ENCODE results near the gene C18orf63. TPM values are rescaled to one million over a fixed set of nuclear protein-coding genes. Genes with fewer than 3 reads are reported as not detected.

Gene C18orf63
- total and polyA plus RNA-seq, 2 of the 4 experiments (the other 2 are of a cell fraction) = not detected

- Histone ChIP-seq H3K27ac (ENCODE audit: insufficient read depth, low read length) (no peak overlapping the region), H4K91ac (ENCODE audit: insufficient read depth, low read depth, low read length) (no peak overlapping the region), H3K4me1 (ENCODE audit: control insufficient read depth, insufficient read depth, low read length) (no peaks in the 10 kb centered on the region), H4K20me1 (ENCODE audit: insufficient read depth, low read length) (peaks cover 5% of the 10 kb centered on the region; the same call in 1 of the 2 replicates), H3K56ac (ENCODE audit: extremely low read depth, insufficient read depth, low read length) (no peak overlapping the region), H4K5ac (ENCODE audit: low read depth, low read length) (no peak overlapping the region), H2AK9ac (replicated peaks; ENCODE audit: low read depth, low read length, poor library complexity) (no peak overlapping the region), H3K18ac (ENCODE audit: low read depth, low read length) (no peak overlapping the region), H3K9me3 (ENCODE audit: control insufficient read depth, insufficient read depth, low read length) (no peaks in the 10 kb centered on the region), H3K4me3 (ENCODE audit: insufficient read depth, low read depth, low read length) (no peak overlapping the region), H3K4ac (ENCODE audit: low read depth, low read length) (no peak overlapping the region), H3K9ac (ENCODE audit: low read depth, low read length) (no peak overlapping the region), H2BK20ac (ENCODE audit: low read depth, low read length) (no peak overlapping the region), H2BK120ac (ENCODE audit: low read depth, low read length) (no peak overlapping the region), H3K27me3 (ENCODE audit: control insufficient read depth, insufficient read depth, low read length) (no peaks in the 10 kb centered on the region), H2AFZ (replicated peaks; ENCODE audit: low read length, poor library complexity) (no peak overlapping the region), H3K4me2 (ENCODE audit: low read depth, low read length) (no peak overlapping the region), H2BK15ac (ENCODE audit: low read depth, low read length) (no peak overlapping the region), H3K9me1 (ENCODE audit: insufficient read depth, low read length) (0 out of 2 replicates have a peak, but pooled peaks cover 3% of the 10 kb centered on the region), H3K79me1 (ENCODE audit: low read depth in 1 of 2, low read length in 2 of 2) (peaks cover 6 to 13% of the 10 kb centered on the region in 2 experiments; a peak in 2 of 4 replicates), H3K14ac (replicated peaks; ENCODE audit: low read depth, low read length) (no peak overlapping the region), H4K8ac (ENCODE audit: low read depth in 2 of 2, low read length in 2 of 2) (no peak overlapping the region), H3K36me3 (ENCODE audit: control insufficient read depth, insufficient read depth, low read length) (no peaks in the 10 kb centered on the region), H2AK5ac (ENCODE audit: low read depth, low read length) (no peak overlapping the region), H3K23ac (ENCODE audit: low read depth, low read length) (no peak overlapping the region), H2BK5ac (ENCODE audit: low read depth, low read length, poor library complexity, severe bottlenecking) (no peak overlapping the region)
- intact Hi-C loops (cut with micrococcal nuclease) = no loop called here
- 80% methylated on average over 1 of the region's 3 CpGs; no CpG with 5 or more reads in 1 of the 2 experiments for WGBS, 2 experiments (ENCODE audit: extremely low coverage in 2 of 2, insufficient read length in 1 of 2)
- no peak for TF ChIP-seq MAZ (IDR thresholded peaks at IDR 0.05; ENCODE audit: borderline replicate concordance, low read depth, low read length)
- no peak for TF ChIP-seq POLR2A (IDR thresholded peaks at IDR 0.05; ENCODE audit: low read depth, low read length)
- no peak for TF ChIP-seq ELK1 (IDR thresholded peaks at IDR 0.05; ENCODE audit: borderline replicate concordance, low read depth, low read length)
- no peak for TF ChIP-seq NFE2L2 (IDR thresholded peaks at IDR 0.05; ENCODE audit: low read depth, low read length)
- TF ChIP-seq CHD1 (IDR thresholded peaks at IDR 0.05; ENCODE audit: low read depth, low read length) = no peak
- TF ChIP-seq, protein P1, sequence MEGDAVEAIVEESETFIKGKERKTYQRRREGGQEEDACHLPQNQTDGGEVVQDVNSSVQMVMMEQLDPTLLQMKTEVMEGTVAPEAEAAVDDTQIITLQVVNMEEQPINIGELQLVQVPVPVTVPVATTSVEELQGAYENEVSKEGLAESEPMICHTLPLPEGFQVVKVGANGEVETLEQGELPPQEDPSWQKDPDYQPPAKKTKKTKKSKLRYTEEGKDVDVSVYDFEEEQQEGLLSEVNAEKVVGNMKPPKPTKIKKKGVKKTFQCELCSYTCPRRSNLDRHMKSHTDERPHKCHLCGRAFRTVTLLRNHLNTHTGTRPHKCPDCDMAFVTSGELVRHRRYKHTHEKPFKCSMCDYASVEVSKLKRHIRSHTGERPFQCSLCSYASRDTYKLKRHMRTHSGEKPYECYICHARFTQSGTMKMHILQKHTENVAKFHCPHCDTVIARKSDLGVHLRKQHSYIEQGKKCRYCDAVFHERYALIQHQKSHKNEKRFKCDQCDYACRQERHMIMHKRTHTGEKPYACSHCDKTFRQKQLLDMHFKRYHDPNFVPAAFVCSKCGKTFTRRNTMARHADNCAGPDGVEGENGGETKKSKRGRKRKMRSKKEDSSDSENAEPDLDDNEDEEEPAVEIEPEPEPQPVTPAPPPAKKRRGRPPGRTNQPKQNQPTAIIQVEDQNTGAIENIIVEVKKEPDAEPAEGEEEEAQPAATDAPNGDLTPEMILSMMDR (conservative IDR thresholded peaks at IDR 0.05; ENCODE audit: low read depth, low read length) = no peak
- TF ChIP-seq RCOR1 (IDR thresholded peaks at IDR 0.05; ENCODE audit: insufficient replicate concordance, low read length) = no peak
- TF ChIP-seq RFX5 (IDR thresholded peaks at IDR 0.05; ENCODE audit: low read depth, low read length) = no peak
- no peak for TF ChIP-seq USF2 (IDR thresholded peaks at IDR 0.05; ENCODE audit: low read depth, low read length)
- no peak for TF ChIP-seq MXI1 (IDR thresholded peaks at IDR 0.05; ENCODE audit: borderline replicate concordance, low read depth, low read length)
- no peak for TF ChIP-seq MAFK (IDR thresholded peaks at IDR 0.05; ENCODE audit: low read depth, low read length)
- no peak for TF ChIP-seq FOS (IDR thresholded peaks at IDR 0.05; ENCODE audit: low read depth, low read length)
- no peak for TF ChIP-seq SMC3 (IDR thresholded peaks at IDR 0.05; ENCODE audit: low read depth, low read length)
- no peak for TF ChIP-seq RAD21 (IDR thresholded peaks at IDR 0.05; ENCODE audit: low read length)
- TF ChIP-seq BHLHE40 (IDR thresholded peaks at IDR 0.05; ENCODE audit: low read depth, low read length) = no peak
- BruUV-seq (replicated peaks) = no TSS peak
- peak; percentile 17 for DNase-seq
- POLR2A ChIA-PET (ENCODE audit: unreplicated experiment) = no interaction called here
- CTCF ChIA-PET = no interaction called here
- in situ Hi-C loops (cut with MboI; ENCODE audit: low sequenced_read_pairs) = no loop called here
- ATAC-seq (ENCODE audit: low read depth) = no peak
- dilution Hi-C loops (cut with HindIII; ENCODE audit: low sequenced_read_pairs, unreplicated experiment) = no loop called here
Observed at GRCh38 chr18:74271635-74272034, 44.0 kb upstream of the C18orf63 start.

All from IMR-90 (cell line).